ENCODE measurements around the gene UBE2J2.

Gene UBE2J2

GRCh38 chr1:1309251-1310108 is 35.8 kb upstream of the UBE2J2 start:
- no peak for DNase-seq (ENCODE audit: low read depth in 4 of 4, low spot score in 1 of 4)

- DNase-seq (ENCODE audit: low read depth in 4 of 4, low spot score in 1 of 4), result no peak
Observed at GRCh38 chr1:1308756-1309250, 35.1 kb upstream of the UBE2J2 start.

- peak; percentile 71 to 85 (median 77) for DNase-seq (ENCODE audit: low read depth in 4 of 4, low spot score in 1 of 4)
Observed at GRCh38 chr1:1307923-1308755, 34.5 kb upstream of the UBE2J2 start, which contains the start of the genes ACAP3 and PUSL1. TSS of gene ACAP3 (minus strand) at chr1:1307930. CDS start at chr1:1307815, 115 bp downstream. TSS of gene PUSL1 (plus strand) at chr1:1308597. CDS start at chr1:1308644, 47 bp downstream.

GRCh38 chr1:1307261-1307922 is 33.7 kb upstream of the UBE2J2 start:
- DNase-seq (ENCODE audit: low read depth in 4 of 4, low spot score in 1 of 4), result no peak

GRCh38 chr1:1306661-1307260 is 33.1 kb upstream of the UBE2J2 start:
- no peak for DNase-seq (ENCODE audit: low read depth in 4 of 4, low spot score in 1 of 4)

GRCh38 chr1:1306070-1306660 is 32.5 kb upstream of the UBE2J2 start:
- DNase-seq (ENCODE audit: low read depth in 4 of 4, low spot score in 1 of 4), result no peak

- DNase-seq (ENCODE audit: low read depth in 4 of 4, low spot score in 1 of 4), result peak in 3 of 4 experiments; percentile 35 to 57 (median 50)
Observed at GRCh38 chr1:1305300-1306069, 31.8 kb upstream of the UBE2J2 start.

GRCh38 chr1:1304331-1305299 is 31.0 kb upstream of the UBE2J2 start:
- no peak for DNase-seq (ENCODE audit: low read depth in 4 of 4, low spot score in 1 of 4)

GRCh38 chr1:1303736-1304135 is 30.1 kb upstream of the UBE2J2 start:
- no peak for DNase-seq (ENCODE audit: low read depth in 4 of 4, low spot score in 1 of 4)

GRCh38 chr1:1302951-1303509 is 29.4 kb upstream of the UBE2J2 start:
- no peak for DNase-seq (ENCODE audit: low read depth in 4 of 4, low spot score in 1 of 4)

GRCh38 chr1:1302006-1302430 is 28.4 kb upstream of the UBE2J2 start:
- no peak for DNase-seq (ENCODE audit: low read depth in 4 of 4, low spot score in 1 of 4)

- DNase-seq (ENCODE audit: low read depth in 4 of 4, low spot score in 1 of 4), result no peak
Observed at GRCh38 chr1:1300352-1300739, 26.7 kb upstream of the UBE2J2 start.

- DNase-seq (ENCODE audit: low read depth in 4 of 4, low spot score in 1 of 4), result no peak
Observed at GRCh38 chr1:1299686-1300351, 26.2 kb upstream of the UBE2J2 start.

- DNase-seq (ENCODE audit: low read depth in 4 of 4, low spot score in 1 of 4), result no peak
Observed at GRCh38 chr1:1298861-1299685, 25.4 kb upstream of the UBE2J2 start.

GRCh38 chr1:1297802-1298424 is 24.3 kb upstream of the UBE2J2 start:
- no peak for DNase-seq (ENCODE audit: low read depth in 4 of 4, low spot score in 1 of 4)
